Left lung (tissue), 10 donors: ENCODE measurements around the gene LHFPL3. TPM values are rescaled to one million over a fixed set of nuclear protein-coding genes. Genes with fewer than 3 reads are reported as not detected.
"Not testable (repeated sequence)": the region's sequence is repeated elsewhere in the genome, so short reads cannot be mapped to it uniquely, and the experiment has no call there.

Experiments used
- ATAC-seq: fragments of 200-7000 bp; cut with Tn5 transposase; one replicate; pipeline ENCODE4 v1.9.1; 2020; ENCODE audit warnings: moderate library complexity
- DNase-seq, 4 donors: peaks; one replicate each; pipeline ENCODE4 v3.0.0-alpha.2; 2013 to 2020
- H3K27ac ChIP-seq, 2 donors: fragments of 200-600 bp; sonication (generic) in 1 of 2; one replicate each; pipeline versions ENCODE4 v1.5.0 to v1.8.0; 2020 to 2021
- H3K27me3 ChIP-seq, 2 donors: fragments of 200-600 bp; sonication (generic) in 1 of 2; one replicate each; pipeline versions ENCODE4 v1.5.0 to v1.8.0; 2020 to 2021
- H3K36me3 ChIP-seq, 2 donors: fragments of 200-600 bp; sonication (generic) in 1 of 2; one replicate each; pipeline versions ENCODE4 v1.5.0 to v1.8.0; 2020 to 2021
- H3K4me1 ChIP-seq, 2 donors: fragments of 200-600 bp; one replicate each; pipeline ENCODE4 v1.8.0; 2021
- H3K4me3 ChIP-seq, 2 donors: fragments of 200-600 bp; sonication (generic) in 1 of 2; one replicate each; pipeline versions ENCODE4 v1.5.0 to v1.8.0; 2020 to 2021; ENCODE audit warnings: mild to moderate bottlenecking in 1 of 2
- H3K9me3 ChIP-seq, 2 donors: fragments of 200-600 bp; sonication (generic) in 1 of 2; one replicate each; pipeline versions ENCODE4 v1.5.0 to v1.8.0; 2020 to 2021
- CTCF ChIP-seq, 2 donors: fragments of 200-600 bp; sonication (generic) in 1 of 2; IDR thresholded peaks; one replicate each; pipeline versions ENCODE4 v1.5.0 to v1.8.0; 2021; ENCODE audit warnings: antibody characterized with exemption in 2 of 2
- intact Hi-C, 2 donors: fragments of 100-400 bp; cut with DNase I; formaldehyde crosslinking; loops; one replicate each; pipeline versions ENCODE4 v1.11.2 to v1.14.2; 2022
- polyA plus RNA-seq, 6 donors: library from polyadenylated mRNA; unstranded; fragments of 120-200 nt; gene quantifications; one replicate each; pipeline ENCODE4 v1.2.1, GENCODE V29; 2013; ENCODE audit not compliant: insufficient read length in 6 of 6
- total RNA-seq, 2 donors: library from RNA; stranded (reverse); fragmentation: NEBNext Ultra II Directional; extraction: Animal tissue kit (Norgen Biotek cat#: 25700); gene quantifications; one replicate each; pipeline ENCODE4 v1.2.1, GENCODE V29; 2021
- donor health status: DM: no; HTN: yes; CAD: no.
- donor health status: DM: no; HTN: no; CAD: no.

The LHFPL3 gene
- total and polyA plus RNA-seq, 8 donors, result 1.0 to 3.7 (median 2.5) TPM; not detected in 2

GRCh38 chr7:104569751-104570150 is 241.3 kb downstream of the LHFPL3 start:
- Histone ChIP-seq H3K36me3 (no peaks in the 10 kb centered on the region), H3K4me1 (no peaks in the 10 kb centered on the region), H3K4me3 (no peak overlapping the region), H3K27ac (no peak overlapping the region), H3K27me3 (no peaks in the 10 kb centered on the region), H3K9me3 (no peaks in the 10 kb centered on the region)
- ATAC-seq (no peak), DNase-seq (no peak)
- intact Hi-C loops, result no loop called here
- no peak for TF ChIP-seq CTCF (IDR thresholded peaks at IDR 0.05)

GRCh38 chr7:104572554-104572953 is 244.2 kb downstream of the LHFPL3 start:
- Histone ChIP-seq H3K27me3 (no peaks in the 10 kb centered on the region), H3K4me3 (no peak overlapping the region), H3K4me1 (no peaks in the 10 kb centered on the region), H3K27ac (no peak overlapping the region), H3K36me3 (no peaks in the 10 kb centered on the region), H3K9me3 (no peaks in the 10 kb centered on the region)
- intact Hi-C loops, result no loop called here
- TF ChIP-seq CTCF (IDR thresholded peaks at IDR 0.05), result no peak
- DNase-seq, result no peak
- no peak for ATAC-seq

- Histone ChIP-seq H3K4me3 (no peak overlapping the region), H3K27me3 (no peaks in the 10 kb centered on the region), H3K9me3 (peaks cover 0 to 2% of the 10 kb centered on the region in 2 donors), H3K4me1 (no peaks in the 10 kb centered on the region), H3K36me3 (no peaks in the 10 kb centered on the region), H3K27ac (no peak overlapping the region)
- DNase-seq (no peak), ATAC-seq (no peak)
- TF ChIP-seq CTCF (IDR thresholded peaks at IDR 0.05), result no peak
- intact Hi-C loops, result no loop called here
Measured at GRCh38 chr7:104584620-104585019, 256.2 kb downstream of the LHFPL3 start.

- H3K4me3 ChIP-seq, intact Hi-C loops, H3K27me3 ChIP-seq, ATAC-seq, H3K9me3 ChIP-seq, H3K36me3 ChIP-seq, H3K4me1 ChIP-seq, H3K27ac ChIP-seq: not testable (repeated sequence)
- peak in 1 of 4 donors; percentile 40 for DNase-seq
Measured at GRCh38 chr7:104595591-104595990, 267.2 kb downstream of the LHFPL3 start.

GRCh38 chr7:104603957-104604356 is 275.6 kb downstream of the LHFPL3 start:
- H3K27me3 ChIP-seq, result no peaks in the 10 kb centered on the region
- TF ChIP-seq CTCF (IDR thresholded peaks at IDR 0.05), result no peak
- intact Hi-C loops, result no loop called here
- no peaks in the 10 kb centered on the region for H3K9me3 ChIP-seq
- H3K4me1 ChIP-seq, result no peaks in the 10 kb centered on the region
- H3K4me3 ChIP-seq, result no peak overlapping the region
- no peaks in the 10 kb centered on the region for H3K36me3 ChIP-seq
- ATAC-seq (no peak), DNase-seq (peak in 1 of 4 donors; percentile 31)
- H3K27ac ChIP-seq, result no peak overlapping the region

- H3K27me3 ChIP-seq, result no peaks in the 10 kb centered on the region
- intact Hi-C loops, result no loop called here
- no peaks in the 10 kb centered on the region for H3K36me3 ChIP-seq
- H3K9me3 ChIP-seq, result no peaks in the 10 kb centered on the region
- no peak for DNase-seq
- H3K4me3 ChIP-seq, result no peak overlapping the region
- no peaks in the 10 kb centered on the region for H3K4me1 ChIP-seq
- H3K27ac ChIP-seq, result no peak overlapping the region
- no peak for TF ChIP-seq CTCF (IDR thresholded peaks at IDR 0.05)
- no peak for ATAC-seq
Measured at GRCh38 chr7:104604706-104605105, 276.3 kb downstream of the LHFPL3 start.
